ENCODE results near the gene ZNF654.
"Not testable (repeated sequence)": the region's sequence is repeated elsewhere in the genome, so short reads cannot be mapped to it uniquely, and the experiment has no call there.

The ZNF654 gene

DNA sequence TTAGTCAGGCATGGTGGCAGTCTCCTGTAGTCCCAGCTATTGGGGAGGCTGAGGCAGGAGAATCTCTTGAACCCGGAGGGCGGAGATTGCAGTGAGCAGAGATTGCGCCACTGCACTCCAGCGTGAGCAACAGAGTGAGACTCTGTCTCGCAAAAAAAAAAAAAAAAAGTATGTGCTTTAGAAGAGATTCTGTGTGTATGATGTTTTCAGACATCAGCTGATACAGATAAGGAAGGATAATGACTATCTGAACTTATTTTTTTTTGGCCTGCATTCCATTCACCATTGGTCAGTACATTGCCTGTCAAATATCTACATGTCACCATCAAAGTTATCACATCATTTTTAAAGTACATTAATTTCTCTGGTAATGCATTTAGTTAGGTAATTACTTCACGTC, 108.1 kb downstream of the ZNF654 start:
- no peak for DNase-seq (ENCODE audit: low read depth)
- TF ChIP-seq, protein P1, sequence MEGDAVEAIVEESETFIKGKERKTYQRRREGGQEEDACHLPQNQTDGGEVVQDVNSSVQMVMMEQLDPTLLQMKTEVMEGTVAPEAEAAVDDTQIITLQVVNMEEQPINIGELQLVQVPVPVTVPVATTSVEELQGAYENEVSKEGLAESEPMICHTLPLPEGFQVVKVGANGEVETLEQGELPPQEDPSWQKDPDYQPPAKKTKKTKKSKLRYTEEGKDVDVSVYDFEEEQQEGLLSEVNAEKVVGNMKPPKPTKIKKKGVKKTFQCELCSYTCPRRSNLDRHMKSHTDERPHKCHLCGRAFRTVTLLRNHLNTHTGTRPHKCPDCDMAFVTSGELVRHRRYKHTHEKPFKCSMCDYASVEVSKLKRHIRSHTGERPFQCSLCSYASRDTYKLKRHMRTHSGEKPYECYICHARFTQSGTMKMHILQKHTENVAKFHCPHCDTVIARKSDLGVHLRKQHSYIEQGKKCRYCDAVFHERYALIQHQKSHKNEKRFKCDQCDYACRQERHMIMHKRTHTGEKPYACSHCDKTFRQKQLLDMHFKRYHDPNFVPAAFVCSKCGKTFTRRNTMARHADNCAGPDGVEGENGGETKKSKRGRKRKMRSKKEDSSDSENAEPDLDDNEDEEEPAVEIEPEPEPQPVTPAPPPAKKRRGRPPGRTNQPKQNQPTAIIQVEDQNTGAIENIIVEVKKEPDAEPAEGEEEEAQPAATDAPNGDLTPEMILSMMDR (IDR thresholded peaks at IDR 0.05; ENCODE audit: control insufficient read depth, extremely low read depth, insufficient read depth), result no peak
- no peak overlapping the region for H3K4me3 ChIP-seq (ENCODE audit: low read depth, low read length)

DNA sequence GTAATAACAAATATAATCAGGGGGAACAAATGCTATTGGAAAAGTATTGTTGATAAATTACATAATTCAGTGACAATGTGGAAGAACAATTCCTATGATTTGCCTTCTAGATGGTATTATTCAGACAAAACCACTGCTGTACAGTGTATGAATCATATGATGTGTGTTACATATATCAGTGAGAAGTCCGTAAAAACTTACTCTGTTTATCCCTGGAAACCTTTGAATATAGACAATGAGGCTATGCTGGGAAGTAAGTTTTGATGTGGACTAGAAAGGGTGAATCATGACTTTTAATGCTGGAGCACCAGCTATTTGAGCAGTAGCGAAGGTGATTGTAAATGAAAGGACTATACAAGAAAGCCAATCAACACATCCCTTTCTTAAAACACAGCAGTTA, 108.6 kb downstream of the ZNF654 start:
- H3K4me3 ChIP-seq (ENCODE audit: low read depth, low read length), result no peak overlapping the region
- TF ChIP-seq, protein P1 (IDR thresholded peaks at IDR 0.05; ENCODE audit: control insufficient read depth, extremely low read depth, insufficient read depth), result no peak
- no peak for DNase-seq (ENCODE audit: low read depth)

DNA sequence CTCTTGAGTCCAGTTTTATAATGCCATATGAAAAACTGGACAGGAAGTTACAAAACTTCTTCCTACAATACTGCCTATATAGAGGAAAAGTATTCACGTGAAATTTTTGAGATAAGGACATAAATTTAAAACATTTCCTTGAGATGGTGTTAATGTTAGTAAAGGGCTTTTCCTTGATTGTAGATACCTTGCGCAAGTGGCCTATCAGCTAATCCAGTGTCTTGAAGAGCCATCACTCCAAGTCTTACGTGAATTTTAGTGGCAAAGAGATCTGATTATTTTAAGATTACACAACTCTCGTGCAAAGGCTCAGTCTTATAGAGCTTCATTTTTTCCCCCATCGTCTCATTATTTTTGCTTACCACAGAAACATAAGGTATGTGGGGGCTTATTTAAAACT, 109.1 kb downstream of the ZNF654 start:
- DNase-seq (ENCODE audit: low read depth), result no peak
- TF ChIP-seq, protein P1 (IDR thresholded peaks at IDR 0.05; ENCODE audit: control insufficient read depth, extremely low read depth, insufficient read depth), result no peak
- no peak overlapping the region for H3K4me3 ChIP-seq (ENCODE audit: low read depth, low read length)

DNA sequence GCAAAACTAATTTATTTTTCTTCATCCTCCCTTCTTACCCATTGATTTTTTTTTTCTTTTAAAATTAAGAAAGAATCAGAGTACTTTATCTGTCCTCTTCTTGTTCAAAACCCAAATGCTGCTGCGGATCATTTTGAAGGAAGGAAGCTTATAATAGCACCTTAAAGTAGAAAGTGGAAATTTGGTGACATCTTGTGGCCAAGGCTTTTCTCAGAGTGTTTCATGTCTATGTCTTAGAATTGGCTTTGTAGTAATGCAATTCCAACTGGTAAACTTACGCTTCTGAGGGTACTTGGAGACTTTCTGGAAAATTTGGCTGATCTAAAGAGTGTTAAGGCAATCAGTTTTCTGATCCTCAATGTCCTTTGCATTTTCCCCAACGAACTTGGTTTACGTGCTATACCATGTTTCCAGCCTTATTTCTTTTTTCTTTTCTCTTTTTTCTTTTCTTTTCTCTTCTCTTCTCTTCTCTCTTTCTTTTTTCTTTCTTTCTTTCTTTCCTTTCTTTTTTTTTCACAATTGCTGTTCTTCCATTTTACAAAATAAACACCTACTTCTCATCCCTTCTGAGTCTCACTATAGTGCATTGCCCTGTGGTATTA, 121.4 kb downstream of the ZNF654 start:
- peak; percentile 46 for DNase-seq (ENCODE audit: low read depth)
- TF ChIP-seq, protein P1 (IDR thresholded peaks at IDR 0.05; ENCODE audit: control insufficient read depth, extremely low read depth, insufficient read depth), result peak; percentile 70
- no peak overlapping the region for H3K4me3 ChIP-seq (ENCODE audit: low read depth, low read length)

DNA sequence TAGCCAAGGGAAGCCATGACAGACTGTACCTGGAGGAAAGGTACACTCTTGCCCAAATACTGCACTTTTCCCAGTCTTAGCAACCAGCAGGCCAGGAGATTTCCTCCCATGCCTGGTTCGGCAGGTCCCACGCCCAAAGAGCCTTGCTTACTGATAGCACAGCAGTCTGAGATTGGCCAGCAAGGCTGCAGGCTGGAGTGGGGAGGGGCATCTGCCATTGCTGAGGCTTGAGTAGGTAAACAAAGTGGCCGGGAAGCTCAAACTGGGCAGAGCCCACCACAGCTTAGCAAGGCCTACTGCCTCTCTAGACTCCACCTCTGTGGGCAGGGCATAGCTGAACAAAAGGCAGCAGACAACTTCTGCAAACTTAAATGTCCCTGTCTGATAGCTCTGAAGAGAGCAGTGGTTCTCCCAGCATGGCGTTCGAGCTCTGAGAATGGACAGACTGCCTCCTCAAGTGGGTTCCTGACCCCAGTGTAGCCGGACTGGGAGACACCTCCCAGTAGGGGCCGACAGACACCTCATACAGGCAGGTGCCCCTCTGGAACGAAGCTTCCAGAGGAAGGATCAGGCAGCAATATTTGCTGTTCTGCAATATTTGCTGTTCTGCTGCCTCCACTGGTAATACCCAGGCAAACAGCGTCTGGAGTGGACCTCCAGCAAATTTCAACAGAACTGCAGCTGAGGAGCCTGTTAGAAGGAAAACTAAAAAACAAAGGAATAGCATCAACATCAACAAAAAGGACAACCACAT, 123.3 kb downstream of the ZNF654 start:
- H3K4me3 ChIP-seq (ENCODE audit: low read depth, low read length); DNase-seq (ENCODE audit: low read depth): not testable (repeated sequence)

DNA sequence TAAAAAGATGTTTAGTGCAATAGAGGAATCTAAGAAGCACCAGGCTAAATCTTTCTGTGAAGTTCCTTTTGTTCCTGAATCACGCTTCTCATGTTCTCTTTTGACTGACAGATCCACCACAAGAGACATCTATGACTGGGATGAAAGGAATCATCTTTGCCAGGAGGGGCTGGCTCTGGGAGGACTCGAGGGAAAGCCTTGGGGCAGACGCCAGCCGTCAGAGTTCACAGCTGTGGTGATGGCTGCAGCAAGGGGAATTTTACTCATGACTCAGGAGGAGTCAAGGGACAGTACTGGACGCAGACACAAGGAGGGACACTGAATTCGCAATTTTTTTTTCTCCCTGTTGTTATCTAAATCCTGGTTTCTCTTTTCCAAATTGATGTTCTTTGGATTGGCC, 129.4 kb downstream of the ZNF654 start:
- DNase-seq (ENCODE audit: low read depth), result no peak
- TF ChIP-seq, protein P1 (IDR thresholded peaks at IDR 0.05; ENCODE audit: control insufficient read depth, extremely low read depth, insufficient read depth), result no peak
- H3K4me3 ChIP-seq (ENCODE audit: low read depth, low read length), result no peak overlapping the region

DNA sequence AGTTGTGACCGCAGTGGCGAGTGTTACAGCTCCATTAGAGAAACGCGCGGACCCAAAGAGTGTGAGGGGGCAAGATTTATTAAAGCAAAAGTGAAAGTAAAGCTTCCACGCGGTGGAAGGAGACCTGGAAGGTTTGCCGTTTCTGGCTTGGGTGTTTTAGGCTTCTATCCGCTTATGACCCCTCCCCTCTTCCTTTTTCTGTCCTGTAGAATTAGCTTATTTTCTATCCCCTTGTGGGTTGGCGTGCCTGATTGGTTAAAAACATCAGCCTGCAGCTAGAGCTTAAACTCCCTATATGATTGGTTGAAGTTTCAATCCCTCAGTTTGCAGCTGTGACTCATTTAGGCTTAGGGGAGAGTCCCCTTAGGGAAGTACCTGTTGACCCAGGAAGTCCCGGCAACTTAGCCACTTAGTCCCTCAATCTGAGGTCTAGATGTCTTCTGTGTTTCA, 130.3 kb downstream of the ZNF654 start:
- TF ChIP-seq, protein P1 (IDR thresholded peaks at IDR 0.05; ENCODE audit: control insufficient read depth, extremely low read depth, insufficient read depth), result no peak
- peak overlapping the region; percentile 33 for H3K4me3 ChIP-seq (ENCODE audit: low read depth, low read length)
- no peak for DNase-seq (ENCODE audit: low read depth)

All from LNCaP clone FGC (cell line).